ENCODE measurements around the gene CAPS. TPM values are rescaled to one million over a fixed set of nuclear protein-coding genes. Genes with fewer than 3 reads are reported as not detected.
"Not testable (repeated sequence)": the region's sequence is repeated elsewhere in the genome, so short reads cannot be mapped to it uniquely, and the experiment has no call there.

CAPS gene
- total RNA-seq, 1 donor from 2014 or later, result 4.1 TPM

GRCh38 chr19:5949792-5950305, 35.8 kb downstream of the CAPS start:
- intact Hi-C loops (cut with micrococcal nuclease), result no loop called here
- peak; percentile 79 for DNase-seq
- ATAC-seq, result peak; percentile 48

DNA sequence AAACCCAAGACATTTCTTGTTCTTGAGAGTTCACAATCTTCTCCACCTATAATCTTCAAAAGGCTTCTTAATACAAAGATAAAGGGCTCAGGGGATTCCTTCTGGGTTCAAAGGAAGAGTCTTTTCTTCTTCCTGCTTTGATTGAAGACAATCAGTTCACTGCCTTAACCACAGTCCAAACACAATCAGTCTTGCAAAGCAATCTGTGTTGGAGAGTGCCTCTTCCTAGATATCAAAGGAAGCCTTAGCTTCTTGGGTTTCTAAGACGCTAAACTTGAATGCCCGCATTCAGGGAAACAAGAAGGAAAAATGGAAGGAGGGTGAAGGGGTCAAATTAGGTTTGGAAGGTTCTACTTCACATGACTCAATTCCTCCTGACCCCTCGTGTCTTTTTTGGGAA, 36.7 kb downstream of the CAPS start:
- no peak for DNase-seq
- intact Hi-C loops (cut with micrococcal nuclease), result no loop called here

GRCh38 chr19:5951338-5951861, 37.3 kb downstream of the CAPS start:
- ATAC-seq (peak; percentile 4), DNase-seq (no peak)
- intact Hi-C loops (cut with micrococcal nuclease), result no loop called here

More for the DNA sequence above, 36.7 kb downstream of the CAPS start:
- ATAC-seq, result no peak

DNA sequence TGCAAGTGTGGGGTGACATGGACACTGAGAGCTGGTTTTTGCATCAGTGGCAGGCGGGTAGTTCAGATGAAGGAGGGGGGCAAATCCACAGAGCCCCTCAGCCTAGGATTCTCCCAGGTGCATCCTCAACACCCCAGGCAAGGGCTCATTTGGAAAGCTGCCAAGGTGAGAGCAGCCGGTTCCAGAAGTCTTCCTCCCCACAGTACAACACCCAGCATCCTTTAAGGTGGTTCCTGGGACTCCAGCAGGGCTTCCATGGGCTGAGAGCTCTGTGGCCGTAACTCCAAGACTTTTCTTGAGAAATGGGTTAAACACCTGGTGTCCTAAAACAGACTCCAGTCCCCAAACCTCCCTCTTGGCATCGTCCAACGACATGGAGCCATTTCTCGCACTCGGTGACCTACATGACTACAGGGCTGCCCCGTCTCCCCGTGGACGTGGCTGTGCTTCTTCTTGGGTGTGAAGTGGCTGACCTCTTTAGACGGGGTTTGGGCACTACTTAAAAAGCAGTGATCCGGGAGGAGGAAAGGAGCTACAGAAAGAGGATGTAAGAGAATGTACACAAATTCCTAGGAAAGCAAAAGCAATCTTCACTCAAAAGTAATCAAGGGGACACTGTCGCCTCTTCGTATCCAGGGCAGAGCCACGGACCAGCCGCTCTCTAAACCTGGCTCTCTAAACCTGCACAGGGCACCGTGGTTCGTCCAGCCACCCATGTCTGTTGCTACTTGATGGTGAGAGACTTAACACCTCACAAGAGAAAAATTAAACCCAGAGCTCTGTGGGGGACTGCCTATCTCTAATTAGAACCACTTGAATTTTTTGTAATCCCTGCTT, 38.4 kb downstream of the CAPS start:
- intact Hi-C loops (cut with micrococcal nuclease), result no loop called here
- no peak for DNase-seq
- no peak for ATAC-seq

GRCh38 chr19:5953030-5953589, 39.1 kb downstream of the CAPS start:
- DNase-seq (no peak), ATAC-seq (no peak)
- intact Hi-C loops (cut with micrococcal nuclease), result no loop called here

- intact Hi-C loops (cut with micrococcal nuclease), result no loop called here
- DNase-seq (no peak), ATAC-seq (peak; percentile 4)
Measured at GRCh38 chr19:5953680-5954213, 39.7 kb downstream of the CAPS start.

- ATAC-seq (no peak), DNase-seq (no peak)
Measured at GRCh38 chr19:5954293-5954692, 40.2 kb downstream of the CAPS start.

GRCh38 chr19:5955636-5955935, 41.5 kb downstream of the CAPS start:
- DNase-seq (no peak), ATAC-seq (no peak)
- intact Hi-C loops (cut with micrococcal nuclease), result no loop called here

More at GRCh38 chr19:5954293-5954692, 40.2 kb downstream of the CAPS start:
- intact Hi-C loops (cut with micrococcal nuclease), result no loop called here

- DNase-seq, result no peak
- intact Hi-C loops (cut with micrococcal nuclease), result no loop called here
- ATAC-seq, result no peak
Measured at GRCh38 chr19:5956323-5956722, 42.3 kb downstream of the CAPS start.

DNA sequence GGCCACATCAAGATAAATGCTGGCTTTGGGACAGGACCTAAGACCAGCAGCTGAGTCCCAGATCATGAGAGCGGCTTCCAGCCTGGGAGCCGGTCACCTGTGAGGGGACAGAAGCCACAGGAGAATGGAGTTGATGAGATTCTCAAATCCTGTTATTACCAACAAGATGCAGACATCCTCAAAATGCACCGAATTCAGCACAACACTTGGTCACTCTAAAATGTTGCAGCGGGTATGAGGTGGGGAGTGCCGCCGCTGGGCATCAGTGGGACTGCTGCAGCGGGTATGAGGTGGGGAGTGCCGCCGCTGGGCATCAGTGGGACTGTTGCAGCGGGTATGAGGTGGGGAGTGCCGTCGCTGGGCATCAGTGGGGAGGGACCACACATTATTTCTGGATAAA, 42.7 kb downstream of the CAPS start:
- no peak for ATAC-seq
- intact Hi-C loops (cut with micrococcal nuclease), result no loop called here
- no peak for DNase-seq

DNA sequence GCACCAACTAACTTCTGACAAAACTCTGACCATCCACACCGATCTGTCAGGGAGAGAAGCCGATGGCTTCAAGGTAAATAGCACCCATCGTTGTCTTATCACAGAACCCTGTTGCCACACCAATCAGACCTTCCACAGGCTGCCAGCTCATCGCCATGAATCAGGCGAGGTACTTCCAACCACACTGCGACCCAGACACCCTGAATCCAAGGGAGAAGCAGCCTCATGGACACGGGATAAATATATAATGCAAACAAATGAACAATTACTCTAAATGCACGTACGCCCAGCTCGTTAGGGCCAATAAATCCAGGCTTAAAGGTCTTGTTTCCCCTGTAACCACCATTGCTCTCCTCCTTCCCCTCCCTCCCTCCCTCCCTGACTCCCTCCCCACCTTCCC, 43.1 kb downstream of the CAPS start:
- DNase-seq (no peak), ATAC-seq (no peak)
- intact Hi-C loops (cut with micrococcal nuclease), result no loop called here

DNA sequence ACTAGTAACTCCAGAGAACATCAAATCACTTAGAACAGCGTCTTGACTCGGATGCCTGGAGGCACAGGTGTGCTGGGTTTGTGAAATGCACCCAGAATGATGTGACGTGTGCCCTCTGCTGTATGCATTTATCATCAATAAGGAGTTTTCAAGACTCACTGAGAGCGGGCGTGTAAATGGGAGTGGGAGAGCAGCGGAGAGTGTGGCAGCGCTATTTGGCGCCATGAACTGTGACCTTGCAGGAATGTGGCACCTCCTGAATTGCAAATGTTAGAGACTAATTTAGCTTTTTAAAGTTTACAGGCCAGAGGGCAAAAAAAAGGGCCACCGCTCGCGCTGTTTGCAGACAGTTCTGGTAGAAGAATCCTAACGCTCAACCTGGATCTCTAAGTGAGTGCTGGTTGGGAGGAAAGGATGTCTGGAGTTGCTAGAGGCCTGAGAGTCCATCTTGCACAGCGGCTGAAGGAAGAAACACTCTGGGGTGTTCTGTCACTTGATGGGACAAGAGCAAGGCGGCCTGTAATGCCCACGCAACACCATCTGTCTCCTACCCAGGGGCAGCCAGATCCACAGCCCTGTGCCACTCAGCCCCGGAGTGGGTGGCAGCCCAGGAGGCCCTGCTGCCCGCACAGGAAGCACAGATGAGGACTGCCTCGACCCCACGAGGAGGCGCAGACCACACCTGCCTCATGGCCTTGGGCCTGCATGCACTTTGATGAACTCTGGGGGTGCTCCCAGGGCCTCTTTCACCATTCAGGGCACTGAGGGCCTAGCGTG, 44.2 kb downstream of the CAPS start:
- DNase-seq (no peak), ATAC-seq (no peak)
- intact Hi-C loops (cut with micrococcal nuclease), result no loop called here

DNA sequence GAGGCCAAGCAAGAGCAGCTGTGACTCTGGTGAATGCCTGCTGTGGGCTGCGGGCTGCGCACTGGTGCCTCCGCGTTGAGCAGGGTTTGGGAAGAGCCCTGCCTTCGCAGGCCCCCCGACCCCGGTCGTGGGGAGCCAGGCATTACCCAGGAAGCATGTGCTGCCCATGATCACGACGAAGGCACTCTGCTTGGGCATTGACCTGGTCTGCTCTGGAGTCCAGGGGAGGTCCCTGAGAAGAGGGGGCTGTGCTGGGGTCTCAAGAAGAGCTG, 44.7 kb downstream of the CAPS start:
- DNase-seq (no peak), ATAC-seq (no peak)
- intact Hi-C loops (cut with micrococcal nuclease), result no loop called here

DNA sequence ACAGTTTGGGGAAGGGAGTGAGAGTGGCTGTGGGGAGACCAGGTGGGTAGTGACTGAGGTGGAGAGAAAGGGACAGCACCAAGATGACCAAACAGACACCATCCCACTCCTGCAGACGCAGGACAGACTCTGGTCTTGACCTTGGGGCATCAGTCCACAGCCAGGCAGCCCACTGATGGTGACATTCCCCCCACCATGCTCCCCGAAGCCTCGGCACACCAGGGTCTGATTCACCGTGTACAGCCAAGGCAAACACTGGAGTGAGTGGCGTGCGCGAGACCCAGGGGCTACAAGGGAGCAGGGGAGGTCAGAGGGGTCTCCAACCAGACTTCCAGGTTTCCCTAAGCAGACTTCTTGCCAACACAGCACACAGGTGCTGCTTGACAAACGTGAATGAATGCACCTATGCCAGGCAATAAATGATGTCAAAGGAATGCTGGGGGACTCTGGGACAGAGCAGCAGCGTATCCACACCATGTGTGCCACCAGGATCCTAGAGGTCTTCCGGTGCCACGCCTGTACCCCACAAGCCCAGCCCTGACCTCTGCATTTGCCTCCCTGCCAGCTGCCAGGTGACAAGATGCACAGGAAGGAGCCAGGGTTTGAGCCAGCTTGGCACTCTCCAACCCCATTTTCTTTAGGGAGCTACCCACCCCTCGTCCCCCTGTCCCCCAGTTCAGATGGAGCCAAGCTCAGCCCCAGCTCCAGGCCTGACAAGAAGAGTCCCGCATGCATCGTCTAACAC, 45.4 kb downstream of the CAPS start:
- DNase-seq (no peak), ATAC-seq (no peak)
- intact Hi-C loops (cut with micrococcal nuclease), result no loop called here

DNA sequence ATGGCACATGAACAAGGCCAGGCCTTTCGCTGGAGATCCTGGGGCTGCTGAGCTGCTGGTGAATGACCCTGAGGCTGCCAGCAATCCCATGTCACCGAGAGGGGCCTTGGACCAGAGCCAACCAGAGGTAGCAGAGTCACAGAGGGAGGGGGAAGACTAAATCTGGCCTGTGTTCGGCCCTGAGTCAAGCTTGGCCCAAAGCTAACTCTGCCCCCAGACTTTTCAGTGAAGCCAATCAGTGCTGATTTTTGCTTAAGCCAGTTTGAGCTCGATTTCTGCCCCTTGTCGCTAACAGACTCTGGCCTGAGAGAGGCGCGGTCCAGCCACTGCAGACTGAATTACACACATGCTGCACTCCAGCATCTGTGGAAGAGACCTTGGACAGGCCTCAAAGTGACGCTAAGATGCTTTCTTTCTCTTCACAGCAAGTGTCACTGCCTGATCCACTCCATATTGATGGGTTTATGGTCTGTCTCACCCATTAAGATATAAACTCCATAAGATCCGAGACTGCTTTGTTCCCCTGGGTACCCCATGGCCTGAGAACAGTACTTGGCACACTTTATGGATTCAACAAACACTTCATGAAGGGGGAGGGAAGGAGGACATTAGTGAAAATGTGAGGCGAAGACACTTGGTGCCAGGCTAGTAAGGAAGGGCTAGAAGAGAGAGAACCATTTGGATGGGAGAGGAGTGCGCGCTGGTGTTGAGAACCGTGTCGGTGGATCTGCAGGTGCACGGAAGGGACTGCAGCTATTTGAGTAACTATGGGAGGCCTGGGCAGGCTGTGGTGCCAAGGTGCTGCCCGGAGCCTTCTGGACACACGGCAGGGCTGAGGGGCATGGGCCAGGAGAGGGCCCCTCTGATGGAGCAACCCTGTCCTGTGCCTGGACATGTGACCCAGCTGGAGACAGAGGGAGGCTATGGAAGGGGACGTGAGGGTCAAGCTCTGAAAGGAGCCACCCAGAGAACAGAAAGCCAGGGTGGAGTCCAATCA, 46.2 kb downstream of the CAPS start:
- DNase-seq (peak; percentile 71), ATAC-seq (peak; percentile 46)
- intact Hi-C loops (cut with micrococcal nuclease), result no loop called here

DNA sequence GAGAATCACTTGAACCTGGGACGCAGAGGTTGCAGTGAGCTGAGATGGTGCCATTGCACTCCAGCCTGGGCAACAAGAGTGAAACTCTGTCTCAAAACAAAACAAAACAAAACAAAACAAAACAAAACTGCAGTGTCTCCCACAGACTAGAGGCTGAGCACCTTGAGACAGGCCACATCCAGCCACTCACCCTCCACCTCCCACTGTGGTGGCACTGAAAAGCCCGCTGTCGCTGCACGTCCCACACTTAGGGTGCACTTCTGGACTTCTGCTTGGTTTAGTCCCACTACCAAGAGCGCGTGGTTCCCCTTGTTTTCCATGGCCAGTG, 47.6 kb downstream of the CAPS start:
- intact Hi-C loops (cut with micrococcal nuclease); DNase-seq; ATAC-seq: not testable (repeated sequence)

- peak; percentile 42 for ATAC-seq
- intact Hi-C loops (cut with micrococcal nuclease), result no loop called here
Measured at GRCh38 chr19:5961969-5962945, 48.2 kb downstream of the CAPS start.

More at GRCh38 chr19:5961969-5962945, 48.2 kb downstream of the CAPS start:
- no peak for DNase-seq
